Measurements from ENCODE around the gene FKBP14. TPM values are rescaled to one million over a fixed set of nuclear protein-coding genes. Genes with fewer than 3 reads are reported as not detected.
A peak's percentile ranks its signal among the peaks of the same experiment; 100 is the strongest.

Gene FKBP14
- total RNA-seq, 2 donors from 2014 or later, result 14.3 to 17.6 TPM

- no peak for DNase-seq
- intact Hi-C loops (cut with DNase I), result no loop called here
- ATAC-seq, result peak in 1 of 2 donors; percentile 71
Measured at GRCh38 chr7:30038196-30038980, 11.9 kb upstream of the FKBP14 start.

- intact Hi-C loops (cut with DNase I), result no loop called here
- ATAC-seq (no peak), DNase-seq (no peak)
Measured at GRCh38 chr7:30036220-30036619, 9.7 kb upstream of the FKBP14 start.

- intact Hi-C loops (cut with DNase I), result no loop called here
- DNase-seq (no peak), ATAC-seq (no peak)
Measured at GRCh38 chr7:30034501-30034900, 8.0 kb upstream of the FKBP14 start.

GRCh38 chr7:30032310-30033125 is 6.0 kb upstream of the FKBP14 start:
- intact Hi-C loops (cut with DNase I), result no loop called here
- no peak for DNase-seq
- no peak for ATAC-seq

GRCh38 chr7:30029696-30030095 is 3.2 kb upstream of the FKBP14 start:
- ATAC-seq (no peak), DNase-seq (no peak)
- intact Hi-C loops (cut with DNase I), result no loop called here

- intact Hi-C loops (cut with DNase I), result no loop called here
- ATAC-seq, result peak; percentile 42 to 46
- peak; percentile 60 for DNase-seq
Measured at GRCh38 chr7:30028749-30029635, 2.5 kb upstream of the FKBP14 start.

GRCh38 chr7:30028216-30028748 is 1.8 kb upstream of the FKBP14 start, which contains the start of gene PLEKHA8:
PLEKHA8 (plus strand) TSS chr7:30028412; CDS start chr7:30028763, 351 bp downstream.
- ATAC-seq (peak; percentile 81 to 83), DNase-seq (peak; percentile 87)
- intact Hi-C loops (cut with DNase I), result no loop called here

- peak in 1 of 2 donors; percentile 0 for ATAC-seq
- no peak for DNase-seq
- intact Hi-C loops (cut with DNase I), result no loop called here
Measured at GRCh38 chr7:30027740-30028215, 1.3 kb upstream of the FKBP14 start.

- intact Hi-C loops (cut with DNase I), result no loop called here
- ATAC-seq (peak in 1 of 2 donors; percentile 26), DNase-seq (no peak)
Measured at GRCh38 chr7:30027065-30027456, 559 bp upstream of the FKBP14 start.

GRCh38 chr7:30023524-30023923 is 3.0 kb downstream of the FKBP14 start:
- ATAC-seq (no peak), DNase-seq (no peak)
- intact Hi-C loops (cut with DNase I), result no loop called here

- ATAC-seq (no peak), DNase-seq (no peak)
- intact Hi-C loops (cut with DNase I), result no loop called here
Measured at GRCh38 chr7:30022991-30023390, 3.5 kb downstream of the FKBP14 start.

GRCh38 chr7:30020535-30020934 is 6.0 kb downstream of the FKBP14 start:
- intact Hi-C loops (cut with DNase I), result no loop called here
- no peak for ATAC-seq
- DNase-seq, result no peak

GRCh38 chr7:30019960-30020359 is 6.5 kb downstream of the FKBP14 start:
- intact Hi-C loops (cut with DNase I), result no loop called here
- no peak for ATAC-seq
- DNase-seq, result no peak

- ATAC-seq, result no peak
- DNase-seq, result no peak
- intact Hi-C loops (cut with DNase I), result no loop called here
Measured at GRCh38 chr7:30019387-30019786, 7.1 kb downstream of the FKBP14 start.

- intact Hi-C loops (cut with DNase I), result no loop called here
- DNase-seq (no peak), ATAC-seq (no peak)
Measured at GRCh38 chr7:30018451-30018850, 8.1 kb downstream of the FKBP14 start.

GRCh38 chr7:30012757-30013156 is 13.7 kb downstream of the FKBP14 start:
- ATAC-seq, result no peak
- intact Hi-C loops (cut with DNase I), result no loop called here
- no peak for DNase-seq

GRCh38 chr7:30010021-30010420 is 16.5 kb downstream of the FKBP14 start:
- intact Hi-C loops (cut with DNase I), result no loop called here
- ATAC-seq (no peak), DNase-seq (no peak)

GRCh38 chr7:30005464-30005863 is 21.0 kb downstream of the FKBP14 start:
- no peak for DNase-seq
- ATAC-seq, result no peak
- intact Hi-C loops (cut with DNase I), result no loop called here

- ATAC-seq (no peak), DNase-seq (no peak)
- intact Hi-C loops (cut with DNase I), result no loop called here
Measured at GRCh38 chr7:30003098-30003497, 23.4 kb downstream of the FKBP14 start.
